Hepatocyte (in vitro differentiated cells): ENCODE results near the gene PACRG.

Experiments
- EZH2 ChIP-seq: fragments of 200-600 bp; sonication (generic); IDR thresholded peaks from 2 replicates; pipeline ENCODE4 v1.6.1; 2016; ENCODE audit warnings: antibody characterized with exemption, mild to moderate bottlenecking, borderline replicate concordance
- EZH2phosphoT487 ChIP-seq: fragments of 200-600 bp; sonication (generic); IDR thresholded peaks from one replicate; pipeline ENCODE4 v1.6.1; 2018; ENCODE audit warnings: antibody characterized with exemption, mild to moderate bottlenecking, low read depth, moderate library complexity; ENCODE audit not compliant: unreplicated experiment, severe bottlenecking
- TF ChIP-seq, protein P1 (sequence below): fragments of 200-600 bp; sonication (generic); IDR thresholded peaks from 2 replicates; pipeline ENCODE4 v1.5.1; 2016; ENCODE audit warnings: antibody characterized with exemption, mild to moderate bottlenecking; ENCODE audit not compliant: poor library complexity

DNA sequence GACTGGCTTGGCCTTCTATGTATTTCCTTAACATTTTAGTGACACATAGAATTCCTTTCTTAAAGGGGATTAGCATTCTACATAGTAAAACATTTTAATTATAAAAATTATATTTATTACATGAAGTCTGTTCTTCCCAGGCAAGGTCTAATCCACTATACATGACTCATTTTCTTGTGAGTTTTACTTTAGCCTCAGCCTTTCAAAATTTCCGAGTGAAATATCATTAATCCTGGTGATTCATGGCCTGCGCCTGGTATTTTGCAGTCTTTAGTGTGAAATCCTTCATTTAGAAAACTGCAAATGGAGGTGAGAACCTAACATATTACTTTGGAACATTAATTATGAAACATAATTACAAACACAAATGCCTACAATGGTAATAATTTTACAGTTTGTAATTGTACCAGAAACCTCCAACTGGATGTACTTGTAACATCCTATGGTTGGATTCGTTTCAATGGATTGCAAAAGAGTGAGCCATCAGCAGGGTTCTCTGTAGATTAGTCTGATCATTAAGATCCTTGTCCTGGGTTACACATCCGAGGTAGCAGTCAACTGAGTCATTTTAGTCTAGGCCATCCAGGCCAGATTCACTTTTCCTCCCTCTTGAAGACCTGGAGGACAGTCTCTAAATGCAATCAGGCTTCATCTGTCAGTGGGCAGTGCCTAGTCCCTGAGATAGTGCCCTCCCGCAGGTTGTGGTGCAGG is 272.0 kb downstream of the PACRG start:
- TF ChIP-seq EZH2 (no peak), EZH2phosphoT487 (no peak)
- TF ChIP-seq, protein P1, sequence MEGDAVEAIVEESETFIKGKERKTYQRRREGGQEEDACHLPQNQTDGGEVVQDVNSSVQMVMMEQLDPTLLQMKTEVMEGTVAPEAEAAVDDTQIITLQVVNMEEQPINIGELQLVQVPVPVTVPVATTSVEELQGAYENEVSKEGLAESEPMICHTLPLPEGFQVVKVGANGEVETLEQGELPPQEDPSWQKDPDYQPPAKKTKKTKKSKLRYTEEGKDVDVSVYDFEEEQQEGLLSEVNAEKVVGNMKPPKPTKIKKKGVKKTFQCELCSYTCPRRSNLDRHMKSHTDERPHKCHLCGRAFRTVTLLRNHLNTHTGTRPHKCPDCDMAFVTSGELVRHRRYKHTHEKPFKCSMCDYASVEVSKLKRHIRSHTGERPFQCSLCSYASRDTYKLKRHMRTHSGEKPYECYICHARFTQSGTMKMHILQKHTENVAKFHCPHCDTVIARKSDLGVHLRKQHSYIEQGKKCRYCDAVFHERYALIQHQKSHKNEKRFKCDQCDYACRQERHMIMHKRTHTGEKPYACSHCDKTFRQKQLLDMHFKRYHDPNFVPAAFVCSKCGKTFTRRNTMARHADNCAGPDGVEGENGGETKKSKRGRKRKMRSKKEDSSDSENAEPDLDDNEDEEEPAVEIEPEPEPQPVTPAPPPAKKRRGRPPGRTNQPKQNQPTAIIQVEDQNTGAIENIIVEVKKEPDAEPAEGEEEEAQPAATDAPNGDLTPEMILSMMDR = no peak
